GM23338 (cell line): ENCODE measurements around the gene OPRM1. TPM values are rescaled to one million over a fixed set of nuclear protein-coding genes. Genes with fewer than 3 reads are reported as not detected.

ENCODE experiments used
- ATAC-seq: fragments of 200-7000 bp; cut with Tn5 transposase; 3 replicates; pipeline ENCODE4 v1.9.1; 2020
- DNase-seq: peaks from one replicate; pipeline ENCODE4 v3.0.0-alpha.2; 2015; ENCODE audit warnings: low spot score
- H2AFZ ChIP-seq: fragments of 200-600 bp; sonication (generic); 2 replicates; pipeline ENCODE4 v1.8.0; 2016; ENCODE audit warnings: antibody characterized with exemption, mild to moderate bottlenecking, moderate library complexity
- H3F3A ChIP-seq: fragments of 200-600 bp; sonication (generic); replicated peaks from 2 replicates; pipeline ENCODE4 v1.8.0; 2017; ENCODE audit warnings: antibody characterized with exemption, mixed run types, low read depth
- H3K27ac ChIP-seq: fragments of 200-600 bp; sonication (generic); 2 replicates; pipeline ENCODE4 v1.6.1; 2016; ENCODE audit warnings: low read depth
- H3K27me3 ChIP-seq: fragments of 200-600 bp; sonication (generic); 2 replicates; pipeline ENCODE4 v1.8.0; 2016; ENCODE audit warnings: mild to moderate bottlenecking, mixed run types, moderate library complexity; ENCODE audit not compliant: insufficient read depth
- H3K36me3 ChIP-seq: fragments of 200-600 bp; sonication (generic); 2 replicates; pipeline ENCODE4 v1.8.0; 2016; ENCODE audit warnings: mild to moderate bottlenecking; ENCODE audit not compliant: insufficient read depth
- H3K4me1 ChIP-seq: fragments of 200-600 bp; sonication (generic); 2 replicates; pipeline ENCODE4 v1.8.0; 2016; ENCODE audit warnings: mild to moderate bottlenecking, moderate library complexity; ENCODE audit not compliant: insufficient read depth
- H3K4me2 ChIP-seq: fragments of 200-600 bp; sonication (generic); 2 replicates; pipeline ENCODE4 v1.7.1; 2017; ENCODE audit warnings: mixed run types
- H3K4me3 ChIP-seq: fragments of 200-600 bp; sonication (generic); 2 replicates; pipeline ENCODE4 v1.6.1; 2016; ENCODE audit warnings: mixed run types
- H3K79me2 ChIP-seq: fragments of 200-600 bp; sonication (generic); replicated peaks from 2 replicates; pipeline ENCODE4 v1.8.0; 2017; ENCODE audit warnings: mild to moderate bottlenecking; ENCODE audit not compliant: insufficient read depth
- H3K9me2 ChIP-seq: fragments of 200-600 bp; sonication (generic); 2 replicates; pipeline ENCODE4 v1.8.0; 2017; ENCODE audit not compliant: insufficient read depth
- H4K20me1 ChIP-seq: fragments of 200-600 bp; sonication (generic); replicated peaks from 2 replicates; pipeline ENCODE4 v1.8.0; 2017; ENCODE audit warnings: mild to moderate bottlenecking; ENCODE audit not compliant: insufficient read depth
- H3K27ac Mint-ChIP-seq: 2 replicates; pipeline ENCODE4 v1.8.0; 2020; ENCODE audit warnings: inconsistent platforms, mild to moderate bottlenecking, moderate library complexity, mixed read lengths
- H3K27me3 Mint-ChIP-seq: 3 replicates; pipeline ENCODE4 v1.8.0; 2022; ENCODE audit warnings: low read depth, mild to moderate bottlenecking, moderate library complexity, mixed read lengths, inconsistent platforms; ENCODE audit not compliant: insufficient read depth, poor library complexity
- H3K36me3 Mint-ChIP-seq: 3 replicates; pipeline ENCODE4 v1.8.0; 2021; ENCODE audit warnings: low read depth, mild to moderate bottlenecking, inconsistent platforms, moderate library complexity, mixed read lengths
- H3K4me1 Mint-ChIP-seq: 3 replicates; pipeline ENCODE4 v1.8.0; 2020; ENCODE audit warnings: mild to moderate bottlenecking, inconsistent platforms, mixed read lengths
- H3K4me3 Mint-ChIP-seq: 3 replicates; pipeline ENCODE4 v1.8.0; 2021; ENCODE audit warnings: moderate library complexity, mild to moderate bottlenecking, inconsistent platforms, mixed read lengths
- H3K9me3 Mint-ChIP-seq: 3 replicates; pipeline ENCODE4 v1.8.0; 2020; ENCODE audit warnings: moderate library complexity, mild to moderate bottlenecking, inconsistent platforms, mixed read lengths
- CREB1 ChIP-seq: fragments of 250-450 bp; sonication (Bioruptor Pico); IDR thresholded peaks from 2 replicates; pipeline ENCODE4 v1.5.0; 2020; ENCODE audit warnings: low read depth, mild to moderate bottlenecking, moderate library complexity
- CTCF ChIP-seq, 2 experiments: fragments of 200-600 bp in 1 of 2; sonication (generic) in 1 of 2; conservative IDR thresholded peaks; 2 replicates each; pipeline versions ENCODE4 v1.5.1 to v1.6.1; 2016 to 2017; ENCODE audit warnings: antibody characterized with exemption in 2 of 2, low read depth in 2 of 2, mild to moderate bottlenecking in 2 of 2, moderate library complexity in 1 of 2
- ETS1 ChIP-seq: IDR thresholded peaks from 2 replicates; pipeline ENCODE4 v1.6.1; 2016; ENCODE audit warnings: antibody characterized with exemption
- NANOG ChIP-seq: IDR thresholded peaks from 2 replicates; pipeline ENCODE4 v1.6.1; 2016; ENCODE audit warnings: antibody characterized with exemption, borderline replicate concordance
- POLR2AphosphoS5 ChIP-seq: IDR thresholded peaks from 2 replicates; pipeline ENCODE4 v1.6.1; 2016; ENCODE audit warnings: antibody characterized with exemption, low read depth
- REST ChIP-seq: IDR thresholded peaks from one replicate; pipeline ENCODE4 v1.6.1; 2018; ENCODE audit warnings: antibody characterized with exemption; ENCODE audit not compliant: unreplicated experiment
- STAT1 ChIP-seq: IDR thresholded peaks from one replicate; pipeline ENCODE4 v1.6.1; 2016; ENCODE audit warnings: antibody characterized with exemption; ENCODE audit not compliant: unreplicated experiment
- ZNF331 ChIP-seq: fragments of 250-450 bp; sonication (Bioruptor Pico); IDR thresholded peaks from 2 replicates; pipeline ENCODE4 v1.5.0; 2020; ENCODE audit warnings: low read depth, mild to moderate bottlenecking, moderate library complexity
- polyA plus RNA-seq: library from polyadenylated mRNA; unstranded; fragments of >200 nt; fragmentation: Nextera tagmentation; extraction: Ambion mirVana; gene quantifications from 2 replicates; pipeline ENCODE4 v1.2.1, GENCODE V29; 2016
- total RNA-seq: library from RNA; depleted of rRNA; stranded (reverse); fragments of >200 nt; shearing (Covaris generic); gene quantifications from 2 replicates; pipeline ENCODE4 v1.2.3, GENCODE V29; 2014

The OPRM1 gene
- total and polyA plus RNA-seq, 2 experiments from 2014 or later = 0.52 TPM; not detected in 1

- Histone ChIP-seq H3K4me3 (no peak overlapping the region), H4K20me1 (no peaks in the 10 kb centered on the region), H2AFZ (no peak overlapping the region), H3K4me2 (no peak overlapping the region), H3K27me3 (no peaks in the 10 kb centered on the region), H3K4me1 (no peaks in the 10 kb centered on the region), H3K9me2 (0 out of 2 replicates have a peak, but pooled peaks cover 5% of the 10 kb centered on the region), H3K79me2 (no peaks in the 10 kb centered on the region), H3F3A (no peaks in the 10 kb centered on the region), H3K36me3 (no peaks in the 10 kb centered on the region), H3K27ac (no peak overlapping the region)
- H3K4me3 Mint-ChIP-seq = no peak overlapping the region
- DNase-seq = no peak
- H3K4me1 Mint-ChIP-seq = no peaks in the 10 kb centered on the region
- TF ChIP-seq STAT1 (no peak), ZNF331 (CRISPR knock-in tag) (no peak), POLR2AphosphoS5 (no peak), CTCF (conservative IDR thresholded peaks at IDR 0.05; ENCODE audit: low read depth in 2 of 2) (no peak), CREB1 (CRISPR knock-in tag) (no peak), REST (no peak), NANOG (no peak), ETS1 (no peak)
- H3K36me3 Mint-ChIP-seq = no peaks in the 10 kb centered on the region
- no peaks in the 10 kb centered on the region for H3K9me3 Mint-ChIP-seq
- ATAC-seq = no peak
- H3K27me3 Mint-ChIP-seq = peaks cover 2% of the 10 kb centered on the region
- H3K27ac Mint-ChIP-seq = no peak overlapping the region
These were observed 163.9 kb downstream of the OPRM1 start for GRCh38 chr6:154202958-154203357.

GRCh38 chr6:154206141-154206540, 167.1 kb downstream of the OPRM1 start:
- H3K36me3 ChIP-seq = no peaks in the 10 kb centered on the region
- H3K9me2 ChIP-seq = 0 out of 2 replicates have a peak, but pooled peaks cover 5% of the 10 kb centered on the region
- H2AFZ ChIP-seq = no peak overlapping the region
- no peaks in the 10 kb centered on the region for H4K20me1 ChIP-seq
- H3K4me2 ChIP-seq = no peak overlapping the region
- Mint-ChIP-seq H3K36me3 (no peaks in the 10 kb centered on the region), H3K4me3 (no peak overlapping the region), H3K27me3 (peaks cover 2% of the 10 kb centered on the region), H3K4me1 (no peaks in the 10 kb centered on the region), H3K9me3 (no peaks in the 10 kb centered on the region), H3K27ac (no peak overlapping the region)
- ATAC-seq (no peak), DNase-seq (no peak)
- no peak overlapping the region for H3K27ac ChIP-seq
- no peaks in the 10 kb centered on the region for H3K27me3 ChIP-seq
- no peaks in the 10 kb centered on the region for H3K4me1 ChIP-seq
- no peak overlapping the region for H3K4me3 ChIP-seq
- H3F3A ChIP-seq = no peaks in the 10 kb centered on the region
- no peaks in the 10 kb centered on the region for H3K79me2 ChIP-seq
- TF ChIP-seq ETS1 (no peak), REST (no peak)
